ENCODE measurements around the gene PDE11A.

GRCh38 chr2:178074123-178075005 lies 1.8 kb upstream of the PDE11A start:
- TF ChIP-seq CTCF (conservative IDR thresholded peaks at IDR 0.05; ENCODE audit: low read depth in 2 of 2) (no peak), POLR2AphosphoS5 (IDR thresholded peaks at IDR 0.05; ENCODE audit: low read depth) (no peak), EZH2 (IDR thresholded peaks at IDR 0.05; ENCODE audit: low read depth, unreplicated experiment) (no peak), EZH2phosphoT487 (IDR thresholded peaks at IDR 0.05; ENCODE audit: unreplicated experiment) (no peak), JUNB (IDR thresholded peaks at IDR 0.05; ENCODE audit: unreplicated experiment) (no peak), REST (IDR thresholded peaks at IDR 0.05; ENCODE audit: unreplicated experiment) (no peak), CREB1 (CRISPR knock-in tag; IDR thresholded peaks at IDR 0.05; ENCODE audit: low read depth) (no peak), ZNF331 (CRISPR knock-in tag; IDR thresholded peaks at IDR 0.05; ENCODE audit: low read depth) (no peak), ZNF114 (CRISPR knock-in tag; IDR thresholded peaks at IDR 0.05) (no peak)
